T-helper 2 cell (primary cell): Measurements from ENCODE around the gene RGS12.

Experiments
- DNase-seq, 5 experiments: peaks; one replicate each; pipeline versions ENCODE4 v3.0.0 to v3.0.0-alpha.2; 2012 to 2022

Gene RGS12

GRCh38 chr4:3311489-3312171 lies 18.8 kb downstream of the RGS12 start:
- DNase-seq: no peak

- DNase-seq: no peak
Measured at GRCh38 chr4:3312362-3312761, 19.5 kb downstream of the RGS12 start.

- no peak for DNase-seq
Measured at GRCh38 chr4:3313139-3313538, 20.3 kb downstream of the RGS12 start.

- DNase-seq: no peak
Measured at GRCh38 chr4:3313556-3314228, 20.9 kb downstream of the RGS12 start.

GRCh38 chr4:3314706-3315260 lies 22.0 kb downstream of the RGS12 start:
- DNase-seq: no peak

- no peak for DNase-seq
Measured at GRCh38 chr4:3315566-3315965, 22.7 kb downstream of the RGS12 start.

GRCh38 chr4:3316146-3316545 lies 23.3 kb downstream of the RGS12 start:
- no peak for DNase-seq

GRCh38 chr4:3317011-3317655 lies 24.3 kb downstream of the RGS12 start:
- DNase-seq: no peak

GRCh38 chr4:3317656-3318211 lies 24.9 kb downstream of the RGS12 start:
- no peak for DNase-seq

GRCh38 chr4:3318561-3319021 lies 25.8 kb downstream of the RGS12 start:
- no peak for DNase-seq

- no peak for DNase-seq
Measured at GRCh38 chr4:3320361-3321023, 27.7 kb downstream of the RGS12 start.

- no peak for DNase-seq
Measured at GRCh38 chr4:3321295-3321889, 28.6 kb downstream of the RGS12 start.

GRCh38 chr4:3322059-3322550 lies 29.3 kb downstream of the RGS12 start:
- DNase-seq: no peak

- no peak for DNase-seq
Measured at GRCh38 chr4:3323071-3323481, 30.3 kb downstream of the RGS12 start.

GRCh38 chr4:3324093-3324815 lies 31.4 kb downstream of the RGS12 start:
- no peak for DNase-seq

- DNase-seq: no peak
Measured at GRCh38 chr4:3328814-3329663, 36.2 kb downstream of the RGS12 start.

- DNase-seq: no peak
Measured at GRCh38 chr4:3329887-3330286, 37.1 kb downstream of the RGS12 start.

- DNase-seq: no peak
Measured at GRCh38 chr4:3330707-3331106, 37.9 kb downstream of the RGS12 start.

- DNase-seq: no peak
Measured at GRCh38 chr4:3331511-3332394, 38.9 kb downstream of the RGS12 start.
